Lung (tissue), 12 donors: ENCODE results near the gene FBXO41. TPM values are rescaled to one million over a fixed set of nuclear protein-coding genes. Genes with fewer than 3 reads are reported as not detected.

Experiments used
- ATAC-seq: fragments of 200-7000 bp; cut with Tn5 transposase; one replicate; pipeline ENCODE4 v1.9.1; 2020; ENCODE audit warnings: moderate number of reproducible peaks; ENCODE audit not compliant: insufficient read depth, low FRiP score
- DNase-seq, 3 donors: peaks; one replicate each; pipeline ENCODE4 v3.0.0-alpha.2; 2013 to 2017
- H3K27ac ChIP-seq, 2 donors: one replicate each; pipeline ENCODE4 v1.5.1; 2013; ENCODE audit warnings: mild to moderate bottlenecking in 2 of 2, moderate library complexity in 2 of 2, control low read depth in 1 of 2, inconsistent platforms in 1 of 2, low read depth in 1 of 2, low read length in 1 of 2
- H3K27me3 ChIP-seq, 3 donors: one replicate each; pipeline ENCODE4 v1.5.1; 2013; ENCODE audit warnings: low read length in 2 of 3; ENCODE audit not compliant: control insufficient read depth in 3 of 3, insufficient read depth in 3 of 3
- H3K36me3 ChIP-seq, 4 donors: one replicate each; pipeline ENCODE4 v1.5.1; 2013; ENCODE audit warnings: low read length in 4 of 4, mild to moderate bottlenecking in 1 of 4, moderate library complexity in 1 of 4; ENCODE audit not compliant: control insufficient read depth in 4 of 4, insufficient read depth in 4 of 4
- H3K4me1 ChIP-seq, 5 donors: one replicate each; pipeline ENCODE4 v1.5.1; 2013; ENCODE audit warnings: low read length in 5 of 5, mild to moderate bottlenecking in 2 of 5, moderate library complexity in 1 of 5; ENCODE audit not compliant: control insufficient read depth in 5 of 5, insufficient read depth in 5 of 5
- H3K4me3 ChIP-seq: one replicate; pipeline ENCODE4 v1.5.1; 2013; ENCODE audit warnings: mild to moderate bottlenecking, control low read depth, moderate library complexity
- H3K9ac ChIP-seq, 2 donors: one replicate each; pipeline ENCODE4 v1.5.1; 2013; ENCODE audit warnings: low read length in 2 of 2, control low read depth in 1 of 2; ENCODE audit not compliant: insufficient read depth in 1 of 2
- H3K9me3 ChIP-seq, 4 donors: one replicate each; pipeline ENCODE4 v1.5.1; 2013; ENCODE audit warnings: low read length in 3 of 4, mild to moderate bottlenecking in 1 of 4, moderate library complexity in 1 of 4; ENCODE audit not compliant: control insufficient read depth in 4 of 4, insufficient read depth in 3 of 4
- CTCF ChIP-seq: IDR thresholded peaks from 2 replicates; pipeline ENCODE4 v1.5.1; 2012; ENCODE audit warnings: mild to moderate bottlenecking; ENCODE audit errors: control extremely low read depth, extremely low read depth
- WGBS, 2 donors: extraction: QIAGEN DNeasy Blood & Tissue Kit; methylation state at CpG; one replicate each; pipeline ENCODE4 v1.1.7; 2013; 5-methylcytosine and 5-hydroxymethylcytosine counted together
- polyA plus RNA-seq, 2 donors: library from polyadenylated mRNA; stranded (reverse); fragments of 200-250 nt; gene quantifications; one replicate each; pipeline ENCODE4 v1.2.1, GENCODE V29; 2013
- total RNA-seq, 2 donors: library from RNA; depleted of rRNA in 1 of 2; stranded (reverse); fragments of >200 nt in 1 of 2; gene quantifications; one replicate each; pipeline ENCODE4 v1.2.1, GENCODE V29; 2014 to 2021
- donor health status: control.
- donor health status: control.
- donor health status: Bipolar disorder and iron deficiency.
- donor health status: healthy.
- donor health status: DM: yes; HTN: yes; CAD: no.

FBXO41 gene
- total and polyA plus RNA-seq, 4 donors = 0.93 to 5.0 (median 1.7) TPM

GRCh38 chr2:73239776-73240175, 44.5 kb downstream of the FBXO41 start:
- Histone ChIP-seq H3K27me3 (no peaks in the 10 kb centered on the region), H3K9me3 (no peaks in the 10 kb centered on the region), H3K4me3 (no peak overlapping the region), H3K9ac (no peak overlapping the region), H3K27ac (peak overlapping the region in 1 of 2 donors; percentile 35), H3K36me3 (peaks cover 13 to 42% (median 24%) of the 10 kb centered on the region in 4 donors), H3K4me1 (peaks cover 0 to 19% (median 11%) of the 10 kb centered on the region in 5 donors)
- no peak for TF ChIP-seq CTCF
- no peak for DNase-seq
- no peak for ATAC-seq
- 51 to 59% methylated on average over 3 of the region's 3 CpGs for WGBS, 2 donors

- TF ChIP-seq CTCF = no peak
- Histone ChIP-seq H3K36me3 (peaks cover 9 to 35% (median 17%) of the 10 kb centered on the region in 4 donors), H3K27me3 (no peaks in the 10 kb centered on the region), H3K4me1 (peaks cover 0 to 19% (median 11%) of the 10 kb centered on the region in 5 donors), H3K27ac (no peak overlapping the region), H3K9ac (no peak overlapping the region), H3K9me3 (no peaks in the 10 kb centered on the region), H3K4me3 (no peak overlapping the region)
- DNase-seq = no peak
- ATAC-seq = no peak
- 90% methylated on average over 1 of the region's 1 CpG for WGBS, 2 donors
Observed at GRCh38 chr2:73238976-73239375, 45.3 kb downstream of the FBXO41 start.

- no peaks in the 10 kb centered on the region for H3K9me3 ChIP-seq
- H3K27me3 ChIP-seq = no peaks in the 10 kb centered on the region
- H3K4me3 ChIP-seq = no peak overlapping the region
- peaks cover 4 to 28% (median 15%) of the 10 kb centered on the region in 4 donors for H3K36me3 ChIP-seq
- ATAC-seq = no peak
- no peak for DNase-seq
- H3K4me1 ChIP-seq = peaks cover 0 to 15% (median 11%) of the 10 kb centered on the region in 5 donors
- WGBS, 2 donors = 76 to 87% methylated on average over 3 of the region's 3 CpGs
- TF ChIP-seq CTCF = no peak
- H3K27ac ChIP-seq = no peak overlapping the region
- no peak overlapping the region for H3K9ac ChIP-seq
Observed at GRCh38 chr2:73238149-73238548, 46.1 kb downstream of the FBXO41 start.

GRCh38 chr2:73237168-73237567, 47.1 kb downstream of the FBXO41 start:
- ATAC-seq (no peak), DNase-seq (no peak)
- Histone ChIP-seq H3K4me1 (peaks cover 5 to 18% (median 15%) of the 10 kb centered on the region in 5 donors), H3K36me3 (peaks cover 4 to 22% (median 12%) of the 10 kb centered on the region in 4 donors), H3K9ac (no peak overlapping the region), H3K4me3 (no peak overlapping the region), H3K9me3 (no peaks in the 10 kb centered on the region), H3K27me3 (no peaks in the 10 kb centered on the region), H3K27ac (no peak overlapping the region)
- 49 to 83% methylated on average over 1 of the region's 1 CpG for WGBS, 2 donors
- no peak for TF ChIP-seq CTCF
